ENCODE measurements around the gene RER1. TPM values are rescaled to one million over a fixed set of nuclear protein-coding genes. Genes with fewer than 3 reads are reported as not detected.

RER1 gene
- total RNA-seq, 2 experiments from 2014 or later, result 148 to 151 TPM

DNA sequence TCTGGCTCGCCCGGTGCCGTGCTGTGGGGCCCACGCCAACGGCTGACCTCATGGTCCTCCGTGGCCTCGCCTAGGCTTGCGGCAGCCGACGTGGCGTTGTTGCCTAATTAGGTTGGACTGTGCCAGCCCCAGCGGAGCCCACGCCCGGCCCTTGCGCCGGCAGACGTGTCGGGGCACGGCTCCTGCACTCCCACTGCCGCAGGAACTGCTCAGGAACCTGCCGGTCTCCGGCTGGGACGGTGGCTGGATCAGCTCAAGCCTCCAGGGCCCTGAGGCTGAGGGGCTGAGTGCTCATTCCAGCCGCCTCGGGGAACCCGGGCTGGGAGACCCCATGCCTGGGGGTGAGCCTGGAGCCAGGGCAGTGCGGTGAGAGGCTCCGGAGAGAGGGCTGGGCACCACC, 36.8 kb downstream of the RER1 start:
- Mint-ChIP-seq H3K4me1 (ENCODE audit: low read depth) (peaks cover 3% of the 10 kb centered on the region), H3K4me3 (no peak overlapping the region), H3K27ac (no peak overlapping the region), H3K27me3 (ENCODE audit: low read depth) (no peaks in the 10 kb centered on the region), H3K36me3 (ENCODE audit: low read depth) (no peaks in the 10 kb centered on the region), H3K9me3 (ENCODE audit: insufficient read depth) (no peaks in the 10 kb centered on the region)
- ChIA-PET CTCF (no interaction called here), POLR2A (no interaction called here)
- no peak for ATAC-seq
- no peak for DNase-seq

DNA sequence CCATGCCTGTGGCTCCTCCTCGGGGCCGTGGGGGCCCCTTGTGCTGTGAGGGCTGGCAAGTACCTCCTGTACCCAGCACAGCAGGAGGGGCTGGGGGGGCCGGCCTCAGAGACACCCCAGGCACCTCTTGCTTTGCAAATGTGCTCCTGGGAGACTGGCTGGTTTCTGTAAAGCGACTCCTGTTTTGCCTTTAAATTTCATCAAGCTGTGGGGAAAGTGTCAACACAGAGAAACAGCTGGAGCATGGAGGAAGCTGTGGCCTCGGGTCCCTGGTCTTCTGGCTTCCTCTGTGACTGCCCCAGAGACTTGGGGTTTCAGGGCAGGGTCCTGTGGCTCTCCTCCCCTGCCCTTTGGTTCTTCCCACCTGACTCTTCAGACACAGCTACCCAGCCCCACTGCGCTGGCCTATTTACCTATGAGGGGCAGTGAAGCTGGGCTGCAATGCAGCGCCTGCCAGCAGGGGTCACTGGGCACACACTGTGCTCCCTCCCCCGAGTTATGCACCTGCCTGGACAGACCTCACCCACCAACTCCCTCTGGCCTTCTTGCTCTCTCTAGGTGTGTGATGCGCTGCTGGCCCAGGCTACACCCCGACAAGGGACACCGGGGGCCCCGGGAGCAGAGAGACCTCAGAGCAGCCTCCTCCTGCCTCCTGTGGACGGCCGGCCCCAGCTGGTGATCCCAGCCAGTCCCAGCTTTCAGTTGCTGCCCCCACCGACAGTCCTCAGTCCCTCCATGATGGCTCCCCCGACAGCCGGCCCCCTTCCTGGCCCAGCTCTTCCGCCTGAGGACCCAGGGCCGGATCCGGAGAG, 38.3 kb downstream of the RER1 start:
- peaks cover 3% of the 10 kb centered on the region for H3K4me1 Mint-ChIP-seq (ENCODE audit: low read depth)
- H3K27me3 Mint-ChIP-seq (ENCODE audit: low read depth), result no peaks in the 10 kb centered on the region
- H3K4me3 Mint-ChIP-seq, result no peak overlapping the region
- H3K9me3 Mint-ChIP-seq (ENCODE audit: insufficient read depth), result no peaks in the 10 kb centered on the region
- H3K36me3 Mint-ChIP-seq (ENCODE audit: low read depth), result no peaks in the 10 kb centered on the region
- peak; percentile 44 for ATAC-seq
- ChIA-PET POLR2A (interaction anchor here (0.8 kb wide), 1 partner anchor 94 kb away, joined by 3 read pairs; no protein-coding TSS in a partner anchor), CTCF (interaction anchor here (0.9 to 2.0 kb wide), 4 partner anchors 14 to 117 kb away, joined by 3 to 8 read pairs (median 4); no protein-coding TSS in a partner anchor)
- peak; percentile 34 for DNase-seq
- no peak overlapping the region for H3K27ac Mint-ChIP-seq

DNA sequence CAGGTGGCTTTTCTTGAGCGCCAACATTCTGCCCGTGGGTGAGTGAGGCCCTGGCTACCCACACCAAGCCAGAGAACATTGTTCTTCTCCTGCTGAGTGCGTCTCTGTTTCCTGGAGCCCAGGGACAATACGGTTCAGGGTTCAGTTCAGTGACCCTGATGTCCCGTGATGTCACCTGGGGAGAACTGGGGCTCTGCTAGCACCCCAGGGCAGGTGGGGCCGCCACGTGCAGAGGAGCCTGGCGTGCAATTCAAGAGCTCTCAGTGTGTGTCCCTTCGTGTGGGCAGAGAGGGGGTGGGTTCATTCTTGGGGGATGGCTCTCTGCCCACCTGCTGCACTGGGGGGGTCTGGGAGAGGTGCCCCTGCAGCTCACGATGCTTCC, 38.9 kb downstream of the RER1 start:
- Mint-ChIP-seq H3K4me3 (no peak overlapping the region), H3K4me1 (ENCODE audit: low read depth) (peaks cover 3% of the 10 kb centered on the region), H3K27ac (no peak overlapping the region), H3K36me3 (ENCODE audit: low read depth) (no peaks in the 10 kb centered on the region), H3K9me3 (ENCODE audit: insufficient read depth) (no peaks in the 10 kb centered on the region), H3K27me3 (ENCODE audit: low read depth) (no peaks in the 10 kb centered on the region)
- ChIA-PET POLR2A (interaction anchor here (0.8 kb wide), 1 partner anchor 93 kb away, joined by 3 read pairs; no protein-coding TSS in a partner anchor), CTCF (interaction anchor here (1.2 to 2.0 kb wide), 3 partner anchors 14 to 117 kb away, joined by 3 to 8 read pairs (median 4); no protein-coding TSS in a partner anchor)
- DNase-seq, result no peak
- no peak for ATAC-seq

- Mint-ChIP-seq H3K4me3 (no peak overlapping the region), H3K27me3 (ENCODE audit: low read depth) (no peaks in the 10 kb centered on the region), H3K4me1 (ENCODE audit: low read depth) (peaks cover 3% of the 10 kb centered on the region), H3K9me3 (ENCODE audit: insufficient read depth) (no peaks in the 10 kb centered on the region), H3K36me3 (ENCODE audit: low read depth) (no peaks in the 10 kb centered on the region), H3K27ac (no peak overlapping the region)
- DNase-seq, result no peak
- ChIA-PET CTCF (interaction anchor here (1.2 to 2.0 kb wide), 2 partner anchors 18 to 116 kb away, joined by 3 to 4 read pairs; no protein-coding TSS in a partner anchor), POLR2A (interaction anchor here (0.8 kb wide), 1 partner anchor 93 kb away, joined by 3 read pairs; no protein-coding TSS in a partner anchor)
- no peak for ATAC-seq
Measured at GRCh38 chr1:2431103-2431502, 39.5 kb downstream of the RER1 start.

DNA sequence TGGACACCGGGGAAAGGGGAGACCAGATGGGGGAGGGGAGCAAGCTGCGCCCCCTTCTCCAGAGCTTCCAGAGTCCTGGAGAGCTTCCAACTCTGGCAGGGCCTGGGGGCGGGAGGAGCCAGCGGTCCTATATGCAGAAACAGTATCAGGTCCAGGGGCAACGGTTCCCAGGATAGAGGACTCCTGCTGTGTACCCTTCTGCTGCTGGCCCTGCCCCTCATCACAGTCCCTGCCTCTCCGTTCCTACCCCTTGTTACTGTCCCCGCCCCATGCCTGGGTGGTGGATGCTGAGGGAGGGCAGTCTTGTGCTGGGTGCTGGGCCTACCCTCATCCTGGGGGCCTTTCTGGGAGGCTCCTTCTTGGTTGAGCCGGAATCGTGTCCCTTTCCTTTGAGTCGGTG, 39.9 kb downstream of the RER1 start:
- no peak overlapping the region for H3K27ac Mint-ChIP-seq
- DNase-seq (no peak), ATAC-seq (no peak)
- ChIA-PET POLR2A (no interaction called here), CTCF (interaction anchor here (2.0 kb wide), 1 partner anchor 116 kb away, joined by 4 read pairs; no protein-coding TSS in a partner anchor)
- H3K9me3 Mint-ChIP-seq (ENCODE audit: insufficient read depth), result no peaks in the 10 kb centered on the region
- H3K36me3 Mint-ChIP-seq (ENCODE audit: low read depth), result no peaks in the 10 kb centered on the region
- peaks cover 3% of the 10 kb centered on the region for H3K4me1 Mint-ChIP-seq (ENCODE audit: low read depth)
- no peak overlapping the region for H3K4me3 Mint-ChIP-seq
- H3K27me3 Mint-ChIP-seq (ENCODE audit: low read depth), result no peaks in the 10 kb centered on the region

DNA sequence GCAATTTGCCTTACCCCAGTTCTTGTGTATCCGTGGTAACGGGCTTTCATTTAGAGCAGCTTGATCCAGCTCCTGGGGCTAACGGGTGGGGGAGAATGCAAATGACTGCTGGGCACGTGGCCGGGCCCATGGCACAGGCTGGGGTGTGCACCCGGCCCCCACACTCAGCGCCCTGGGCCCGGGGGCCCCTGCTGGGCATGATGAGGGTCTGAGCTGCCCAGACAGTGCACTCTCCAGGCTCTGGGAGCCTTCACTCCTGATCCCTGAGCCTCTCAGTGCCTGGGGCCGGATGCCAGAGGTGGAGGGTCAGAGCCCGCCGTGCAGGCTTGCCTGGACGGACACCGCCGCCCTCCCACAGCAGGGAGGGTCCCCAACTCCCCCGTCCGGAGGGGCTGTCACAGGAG, 40.8 kb downstream of the RER1 start:
- Mint-ChIP-seq H3K4me3 (no peak overlapping the region), H3K27ac (no peak overlapping the region), H3K27me3 (ENCODE audit: low read depth) (no peaks in the 10 kb centered on the region), H3K4me1 (ENCODE audit: low read depth) (peaks cover 3% of the 10 kb centered on the region), H3K36me3 (ENCODE audit: low read depth) (no peaks in the 10 kb centered on the region), H3K9me3 (ENCODE audit: insufficient read depth) (no peaks in the 10 kb centered on the region)
- ATAC-seq, result no peak
- POLR2A ChIA-PET, result no interaction called here
- CTCF ChIA-PET, result no interaction called here
- DNase-seq, result no peak

DNA sequence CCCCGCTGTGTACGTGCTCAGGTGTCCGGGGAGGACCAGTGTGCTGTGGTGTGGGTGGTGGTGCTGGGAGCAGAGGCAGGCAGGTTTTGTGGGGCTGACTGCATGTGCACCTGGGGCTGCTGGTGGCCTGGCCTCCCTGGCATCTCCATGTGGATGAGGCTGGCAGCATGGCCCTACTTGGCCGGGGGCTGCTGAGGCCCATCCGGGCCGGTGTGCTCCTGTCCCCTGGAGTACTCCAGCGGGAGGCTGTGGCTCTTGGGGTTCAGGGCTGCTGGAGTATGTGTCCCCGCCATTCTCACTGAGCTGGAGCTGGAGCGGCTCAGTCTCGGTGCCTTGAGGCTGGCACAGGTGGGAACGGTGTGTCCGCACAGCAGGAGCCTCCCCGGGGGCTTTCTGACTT, 41.6 kb downstream of the RER1 start:
- Mint-ChIP-seq H3K36me3 (ENCODE audit: low read depth) (no peaks in the 10 kb centered on the region), H3K9me3 (ENCODE audit: insufficient read depth) (no peaks in the 10 kb centered on the region), H3K4me1 (ENCODE audit: low read depth) (peaks cover 3% of the 10 kb centered on the region), H3K4me3 (no peak overlapping the region), H3K27me3 (ENCODE audit: low read depth) (no peaks in the 10 kb centered on the region), H3K27ac (no peak overlapping the region)
- CTCF ChIA-PET, result interaction anchor here (1.3 kb wide), 1 partner anchor 90 kb away, joined by 3 read pairs; no protein-coding TSS in a partner anchor
- POLR2A ChIA-PET, result no interaction called here
- DNase-seq, result no peak
- ATAC-seq, result no peak

DNA sequence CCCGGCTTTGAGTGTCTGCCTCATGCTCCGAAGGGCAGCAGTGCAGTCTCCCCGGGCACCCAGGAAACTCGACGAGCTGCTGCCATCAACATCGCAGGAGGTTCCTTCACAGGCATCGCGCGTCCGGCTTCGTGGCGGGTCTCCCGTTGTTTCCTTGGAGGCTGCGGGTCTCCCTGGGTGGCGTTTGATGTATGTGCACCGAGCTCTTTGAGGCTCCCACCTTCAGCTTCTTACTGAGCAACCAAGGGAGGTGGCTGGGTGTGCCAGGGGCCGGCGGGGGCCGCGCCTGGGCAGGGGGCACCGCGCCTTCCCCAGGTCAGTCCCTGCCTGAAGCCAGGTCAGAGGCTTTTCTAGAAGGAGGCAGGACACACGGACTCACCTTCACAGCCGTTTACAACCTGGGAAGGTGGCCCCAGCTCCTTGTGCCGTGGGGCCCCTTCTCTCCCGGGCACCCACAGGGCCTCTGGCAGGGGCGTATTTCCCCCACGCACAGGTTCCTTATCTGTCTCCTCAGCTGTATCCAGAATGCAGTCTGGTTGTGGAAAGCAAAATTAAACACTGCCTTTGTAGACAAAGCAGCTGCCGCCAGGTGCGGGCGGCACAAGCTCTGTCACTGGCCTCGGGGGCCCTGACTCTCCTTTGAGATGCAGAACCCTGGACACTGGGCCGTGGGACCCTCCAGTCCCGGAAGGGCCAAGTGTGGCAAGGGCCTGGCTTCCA, 42.5 kb downstream of the RER1 start:
- ChIA-PET CTCF (interaction anchor here (1.3 kb wide), 1 partner anchor 90 kb away, joined by 3 read pairs; no protein-coding TSS in a partner anchor), POLR2A (interaction anchor here (1.3 kb wide), 1 partner anchor 113 kb away, joined by 3 read pairs; no protein-coding TSS in a partner anchor)
- Mint-ChIP-seq H3K36me3 (ENCODE audit: low read depth) (no peaks in the 10 kb centered on the region), H3K27me3 (ENCODE audit: low read depth) (no peaks in the 10 kb centered on the region), H3K4me3 (no peak overlapping the region), H3K27ac (no peak overlapping the region), H3K4me1 (ENCODE audit: low read depth) (peaks cover 3% of the 10 kb centered on the region), H3K9me3 (ENCODE audit: insufficient read depth) (no peaks in the 10 kb centered on the region)
- no peak for DNase-seq
- no peak for ATAC-seq

DNA sequence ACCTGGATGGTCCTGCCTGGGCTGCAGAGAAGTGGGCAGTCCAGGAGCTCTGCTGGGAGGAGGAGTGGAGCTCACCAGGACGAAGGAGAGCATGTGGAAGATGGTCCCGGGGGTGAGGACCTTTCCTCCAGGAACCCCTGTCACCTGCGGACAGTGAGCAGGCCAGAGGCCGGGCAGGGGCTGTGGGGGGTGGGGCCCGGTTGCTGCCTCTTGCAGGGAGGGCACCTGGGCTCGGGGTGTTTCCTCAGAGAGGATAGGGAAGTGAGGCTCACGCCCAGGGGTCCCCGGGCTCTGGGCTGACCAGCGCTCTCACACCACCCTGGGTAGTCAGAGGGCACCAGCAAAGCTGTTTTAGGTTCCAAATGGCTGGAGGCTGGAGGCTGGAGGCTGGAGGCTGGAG, 43.5 kb downstream of the RER1 start:
- Mint-ChIP-seq H3K4me1 (ENCODE audit: low read depth) (no peaks in the 10 kb centered on the region), H3K9me3 (ENCODE audit: insufficient read depth) (no peaks in the 10 kb centered on the region), H3K36me3 (ENCODE audit: low read depth) (no peaks in the 10 kb centered on the region), H3K27me3 (ENCODE audit: low read depth) (no peaks in the 10 kb centered on the region), H3K27ac (peak overlapping the region; percentile 30), H3K4me3 (no peak overlapping the region)
- POLR2A ChIA-PET, result interaction anchor here (1.3 kb wide), 1 partner anchor 112 kb away, joined by 3 read pairs; no protein-coding TSS in a partner anchor
- ATAC-seq (no peak), DNase-seq (no peak)
- CTCF ChIA-PET, result no interaction called here

DNA sequence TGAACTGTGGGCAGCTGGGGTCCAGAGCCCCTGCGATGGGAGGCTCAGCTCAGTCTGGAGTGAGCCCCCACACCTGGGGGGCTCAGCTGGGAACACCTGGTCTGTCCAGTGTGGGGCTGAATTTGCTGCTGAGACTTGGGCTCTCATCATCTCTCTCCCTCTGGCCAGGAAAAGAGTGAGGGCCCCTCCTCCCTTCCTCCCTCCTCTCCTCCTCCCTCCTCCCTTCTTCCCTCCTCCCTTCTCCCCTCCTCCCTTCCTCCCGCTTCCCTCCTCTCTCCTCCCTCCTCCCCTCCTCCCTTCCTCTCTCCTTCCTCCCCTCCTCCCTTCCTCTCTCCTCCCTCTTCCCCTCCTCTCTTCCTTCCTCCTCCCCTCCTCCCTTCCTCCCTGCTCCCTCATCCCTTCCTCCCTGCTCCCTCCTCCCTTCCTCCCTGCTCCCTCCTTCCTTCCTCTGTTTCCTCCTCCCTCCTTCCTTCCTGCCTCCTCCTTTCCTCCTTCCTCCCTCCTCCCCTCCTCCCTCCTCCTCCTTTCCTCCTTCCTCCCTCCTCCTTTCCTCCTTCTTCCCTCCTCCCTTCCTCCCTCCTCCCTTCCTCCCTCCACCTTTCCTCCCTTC, 44.2 kb downstream of the RER1 start:
- Mint-ChIP-seq H3K27ac (no peak overlapping the region), H3K4me3 (no peak overlapping the region), H3K36me3 (ENCODE audit: low read depth) (no peaks in the 10 kb centered on the region), H3K9me3 (ENCODE audit: insufficient read depth) (no peaks in the 10 kb centered on the region), H3K4me1 (ENCODE audit: low read depth) (no peaks in the 10 kb centered on the region), H3K27me3 (ENCODE audit: low read depth) (no peaks in the 10 kb centered on the region)
- POLR2A ChIA-PET, result no interaction called here
- CTCF ChIA-PET, result no interaction called here
- ATAC-seq, result no peak
- DNase-seq, result no peak

GRCh38 chr1:2436876-2437275, 45.2 kb downstream of the RER1 start:
- DNase-seq (no peak), ATAC-seq (no peak)
- no peak overlapping the region for H3K27ac Mint-ChIP-seq
- H3K27me3 Mint-ChIP-seq (ENCODE audit: low read depth), result no peaks in the 10 kb centered on the region
- POLR2A ChIA-PET, result no interaction called here
- H3K36me3 Mint-ChIP-seq (ENCODE audit: low read depth), result no peaks in the 10 kb centered on the region
- H3K9me3 Mint-ChIP-seq (ENCODE audit: insufficient read depth), result no peaks in the 10 kb centered on the region
- no peaks in the 10 kb centered on the region for H3K4me1 Mint-ChIP-seq (ENCODE audit: low read depth)
- H3K4me3 Mint-ChIP-seq, result no peak overlapping the region
- CTCF ChIA-PET, result no interaction called here

- peak overlapping the region; percentile 70 for H3K27ac Mint-ChIP-seq
Measured at GRCh38 chr1:2437617-2438016, 46.0 kb downstream of the RER1 start.

More at GRCh38 chr1:2437617-2438016, 46.0 kb downstream of the RER1 start:
- no peak for ATAC-seq
- no peak for DNase-seq
- H3K9me3 Mint-ChIP-seq (ENCODE audit: insufficient read depth), result no peaks in the 10 kb centered on the region
- H3K4me3 Mint-ChIP-seq, result no peak overlapping the region
- no peaks in the 10 kb centered on the region for H3K27me3 Mint-ChIP-seq (ENCODE audit: low read depth)
- H3K36me3 Mint-ChIP-seq (ENCODE audit: low read depth), result no peaks in the 10 kb centered on the region
- CTCF ChIA-PET, result no interaction called here
- POLR2A ChIA-PET, result no interaction called here
- no peaks in the 10 kb centered on the region for H3K4me1 Mint-ChIP-seq (ENCODE audit: low read depth)
